Mesendoderm (in vitro differentiated cells): ENCODE data around the gene AKR7A3.

ENCODE experiments used
- DNase-seq: peaks from one replicate; pipeline ENCODE4 v3.0.0; 2013
- H2AK5ac ChIP-seq: 2 replicates; pipeline ENCODE4 v1.6.1; 2013; ENCODE audit warnings: low read length, inconsistent platforms
- H2BK120ac ChIP-seq: 2 replicates; pipeline ENCODE4 v1.6.1; 2013; ENCODE audit warnings: low read depth, mild to moderate bottlenecking, low read length, moderate library complexity, mixed read lengths
- H2BK15ac ChIP-seq: replicated peaks from 2 replicates; pipeline ENCODE4 v1.6.1; 2013; ENCODE audit warnings: low read depth, mild to moderate bottlenecking, moderate library complexity
- H2BK5ac ChIP-seq: 2 replicates; pipeline ENCODE4 v1.6.1; 2013; ENCODE audit warnings: low read length, inconsistent platforms
- H3K18ac ChIP-seq: 2 replicates; pipeline ENCODE4 v1.6.1; 2013; ENCODE audit warnings: mild to moderate bottlenecking, low read length, mixed read lengths
- H3K23ac ChIP-seq: one replicate; pipeline ENCODE4 v1.6.1; 2013; ENCODE audit warnings: low read length
- H3K27ac ChIP-seq: 2 replicates; pipeline ENCODE4 v1.5.1; 2013; ENCODE audit warnings: low read depth, mild to moderate bottlenecking, inconsistent platforms, low read length, moderate library complexity
- H3K27me3 ChIP-seq: 2 replicates; pipeline ENCODE4 v1.6.1; 2013; ENCODE audit warnings: low read length, control low read depth, mild to moderate bottlenecking, inconsistent platforms; ENCODE audit not compliant: insufficient read depth, poor library complexity
- H3K36me3 ChIP-seq: 2 replicates; pipeline ENCODE4 v1.6.1; 2013; ENCODE audit warnings: low read length, inconsistent platforms; ENCODE audit not compliant: control insufficient read depth, insufficient read depth
- H3K4ac ChIP-seq: one replicate; pipeline ENCODE4 v1.6.1; 2013; ENCODE audit warnings: low read depth, mild to moderate bottlenecking, low read length, moderate library complexity
- H3K4me1 ChIP-seq: 2 replicates; pipeline ENCODE4 v1.6.1; 2013; ENCODE audit warnings: low read depth, low read length, inconsistent platforms; ENCODE audit not compliant: control insufficient read depth
- H3K4me2 ChIP-seq: 2 replicates; pipeline ENCODE4 v1.6.1; 2013; ENCODE audit warnings: low read length
- H3K4me3 ChIP-seq: 2 replicates; pipeline ENCODE4 v1.5.1; 2013; ENCODE audit warnings: mild to moderate bottlenecking, low read length
- H3K56ac ChIP-seq: one replicate; pipeline ENCODE4 v1.6.1; 2013; ENCODE audit warnings: low read length
- H3K79me1 ChIP-seq: 2 replicates; pipeline ENCODE4 v1.6.1; 2013; ENCODE audit warnings: low read length, inconsistent platforms
- H3K79me2 ChIP-seq: 2 replicates; pipeline ENCODE4 v1.6.1; 2013; ENCODE audit warnings: mild to moderate bottlenecking, low read length; ENCODE audit not compliant: control insufficient read depth, insufficient read depth
- H3K9ac ChIP-seq: 2 replicates; pipeline ENCODE4 v1.6.1; 2013; ENCODE audit warnings: low read length, inconsistent platforms
- H4K5ac ChIP-seq: one replicate; pipeline ENCODE4 v1.6.1; 2013; ENCODE audit warnings: low read length
- H4K8ac ChIP-seq: one replicate; pipeline ENCODE4 v1.6.1; 2013; ENCODE audit warnings: low read depth, mild to moderate bottlenecking, control low read depth, low read length, moderate library complexity
- WGBS: extraction: QIAGEN DNeasy Blood & Tissue Kit; methylation state at CpG from one replicate; pipeline ENCODE4 v1.1.7; 2013; ENCODE audit warnings: low lambda C conversion rate, missing lambda C conversion rate; ENCODE audit not compliant: insufficient coverage; ENCODE audit errors: extremely low coverage; 5-methylcytosine and 5-hydroxymethylcytosine counted together

The AKR7A3 gene

GRCh38 chr1:19327736-19328135 lies 39.2 kb upstream of the AKR7A3 start:
- peaks cover 3% of the 10 kb centered on the region for H3K36me3 ChIP-seq
- no peak overlapping the region for H3K56ac ChIP-seq
- no peak overlapping the region for H2BK5ac ChIP-seq
- H2BK120ac ChIP-seq: no peak overlapping the region
- H3K27me3 ChIP-seq: no peaks in the 10 kb centered on the region
- WGBS: no CpG with 5 or more reads among the region's 9 CpGs
- H2AK5ac ChIP-seq: no peak overlapping the region
- no peaks in the 10 kb centered on the region for H3K79me2 ChIP-seq
- no peak overlapping the region for H3K4ac ChIP-seq
- H3K18ac ChIP-seq: no peak overlapping the region
- no peak overlapping the region for H3K27ac ChIP-seq
- H3K4me1 ChIP-seq: no peaks in the 10 kb centered on the region
- no peak overlapping the region for H3K4me3 ChIP-seq
- H4K5ac ChIP-seq: no peak overlapping the region
- no peak overlapping the region for H3K23ac ChIP-seq
- H3K9ac ChIP-seq: no peak overlapping the region
- no peaks in the 10 kb centered on the region for H3K79me1 ChIP-seq
- H2BK15ac ChIP-seq: no peak overlapping the region
- DNase-seq: no peak
- H4K8ac ChIP-seq: no peak overlapping the region
- H3K4me2 ChIP-seq: no peak overlapping the region

- Histone ChIP-seq H3K56ac (no peak overlapping the region), H2AK5ac (no peak overlapping the region), H3K4me3 (no peak overlapping the region), H3K4me2 (no peak overlapping the region), H3K79me1 (no peaks in the 10 kb centered on the region), H4K8ac (no peak overlapping the region), H2BK120ac (no peak overlapping the region), H3K36me3 (peaks cover 3% of the 10 kb centered on the region), H3K4ac (no peak overlapping the region), H3K27ac (no peak overlapping the region), H2BK5ac (no peak overlapping the region), H3K9ac (no peak overlapping the region), H3K27me3 (no peaks in the 10 kb centered on the region), H3K4me1 (no peaks in the 10 kb centered on the region), H3K23ac (no peak overlapping the region), H3K18ac (no peak overlapping the region), H2BK15ac (no peak overlapping the region), H3K79me2 (no peaks in the 10 kb centered on the region), H4K5ac (no peak overlapping the region)
- no CpG with 5 or more reads among the region's 16 CpGs for WGBS
- no peak for DNase-seq
Measured at GRCh38 chr1:19327301-19327700, 38.7 kb upstream of the AKR7A3 start.

DNA sequence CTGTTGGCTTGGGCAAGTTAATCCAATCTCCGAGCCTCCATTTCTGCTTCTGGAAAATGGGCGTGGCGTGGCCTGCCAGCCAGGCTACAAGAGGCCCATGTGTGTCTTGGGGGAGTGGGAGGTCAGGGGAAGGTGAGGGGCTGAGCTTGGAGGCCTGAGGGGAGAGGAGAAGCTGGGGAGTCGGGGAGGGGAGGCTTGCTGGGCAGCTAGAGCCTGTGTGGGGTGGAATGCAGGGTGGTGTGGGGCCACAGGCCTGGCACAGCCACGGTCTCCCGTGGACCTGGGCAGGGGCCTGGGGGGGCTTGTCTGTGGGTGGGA lies 38.1 kb upstream of the AKR7A3 start:
- Histone ChIP-seq H3K36me3 (peaks cover 3% of the 10 kb centered on the region), H3K4me3 (no peak overlapping the region), H3K18ac (no peak overlapping the region), H2BK120ac (no peak overlapping the region), H3K79me2 (no peaks in the 10 kb centered on the region), H3K27me3 (no peaks in the 10 kb centered on the region), H2BK15ac (no peak overlapping the region), H4K5ac (no peak overlapping the region), H2BK5ac (no peak overlapping the region), H3K4me2 (no peak overlapping the region), H3K56ac (no peak overlapping the region), H4K8ac (no peak overlapping the region), H3K4ac (no peak overlapping the region), H3K9ac (no peak overlapping the region), H3K27ac (no peak overlapping the region), H3K79me1 (no peaks in the 10 kb centered on the region), H3K4me1 (no peaks in the 10 kb centered on the region), H3K23ac (no peak overlapping the region), H2AK5ac (no peak overlapping the region)
- no CpG with 5 or more reads among the region's 6 CpGs for WGBS
- DNase-seq: no peak

DNA sequence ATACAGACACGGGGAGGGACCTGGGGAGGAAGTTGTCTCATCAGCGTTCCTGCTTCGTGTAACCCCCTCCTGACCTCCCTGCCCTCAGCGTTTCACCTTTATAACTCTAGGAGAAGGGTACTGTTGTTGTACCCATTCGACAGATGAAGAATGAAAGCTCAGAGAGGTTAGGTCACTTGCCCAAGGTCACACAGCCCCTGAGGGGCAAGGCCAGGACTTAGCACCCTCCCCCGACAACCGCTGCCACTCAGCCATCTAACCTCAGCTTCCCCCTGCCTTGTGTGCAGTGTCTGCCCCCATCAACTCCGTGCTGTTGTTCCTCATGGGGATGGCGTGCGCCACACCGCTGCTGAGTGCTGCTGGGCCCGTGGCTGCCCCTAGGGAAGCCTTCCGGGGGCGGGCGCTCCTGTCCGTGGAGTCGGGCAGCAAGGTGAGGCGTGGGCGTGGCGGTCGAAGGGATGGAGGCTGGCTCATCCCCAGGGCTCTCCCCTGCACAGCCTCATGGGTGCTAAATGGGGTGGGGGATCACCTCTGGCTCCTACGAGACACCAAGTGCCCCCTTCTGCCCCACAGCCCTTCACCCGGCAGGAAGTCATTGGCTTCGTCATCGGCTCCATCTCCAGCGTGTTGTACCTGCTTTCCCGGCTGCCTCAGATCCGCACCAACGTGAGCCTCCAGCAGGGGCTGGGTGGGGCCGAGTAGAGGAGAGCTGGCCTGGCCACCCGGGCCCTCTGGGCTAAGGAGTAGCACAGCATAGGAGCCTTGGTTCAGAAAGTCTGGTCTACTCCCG lies 37.6 kb upstream of the AKR7A3 start:
- H3K9ac ChIP-seq: no peak overlapping the region
- peaks cover 3% of the 10 kb centered on the region for H3K36me3 ChIP-seq
- no peak overlapping the region for H3K18ac ChIP-seq
- H4K8ac ChIP-seq: no peak overlapping the region
- no peak overlapping the region for H4K5ac ChIP-seq
- no peak overlapping the region for H3K4me2 ChIP-seq
- no peak overlapping the region for H2BK15ac ChIP-seq
- no peak overlapping the region for H2AK5ac ChIP-seq
- H3K79me1 ChIP-seq: no peaks in the 10 kb centered on the region
- no peak overlapping the region for H3K27ac ChIP-seq
- H3K56ac ChIP-seq: no peak overlapping the region
- no peak overlapping the region for H3K4ac ChIP-seq
- no peak for DNase-seq
- no peaks in the 10 kb centered on the region for H3K4me1 ChIP-seq
- no peaks in the 10 kb centered on the region for H3K27me3 ChIP-seq
- H2BK5ac ChIP-seq: no peak overlapping the region
- WGBS: no CpG with 5 or more reads among the region's 32 CpGs
- H3K4me3 ChIP-seq: no peak overlapping the region
- no peaks in the 10 kb centered on the region for H3K79me2 ChIP-seq
- H3K23ac ChIP-seq: no peak overlapping the region
- no peak overlapping the region for H2BK120ac ChIP-seq

GRCh38 chr1:19325368-19325957 lies 36.9 kb upstream of the AKR7A3 start:
- Histone ChIP-seq H3K9ac (no peak overlapping the region), H3K4me2 (no peak overlapping the region), H3K18ac (no peak overlapping the region), H2AK5ac (no peak overlapping the region), H3K79me1 (no peaks in the 10 kb centered on the region), H2BK15ac (no peak overlapping the region), H2BK5ac (no peak overlapping the region), H3K23ac (no peak overlapping the region), H3K4me3 (no peak overlapping the region), H3K36me3 (peaks cover 3% of the 10 kb centered on the region), H3K56ac (no peak overlapping the region), H4K8ac (no peak overlapping the region), H3K4ac (no peak overlapping the region), H3K4me1 (no peaks in the 10 kb centered on the region), H3K79me2 (no peaks in the 10 kb centered on the region), H3K27ac (no peak overlapping the region), H4K5ac (no peak overlapping the region), H3K27me3 (no peaks in the 10 kb centered on the region), H2BK120ac (no peak overlapping the region)
- no CpG with 5 or more reads among the region's 19 CpGs for WGBS
- no peak for DNase-seq

GRCh38 chr1:19324665-19324990 lies 36.1 kb upstream of the AKR7A3 start:
- no peaks in the 10 kb centered on the region for H3K79me2 ChIP-seq
- DNase-seq: no peak
- no peak overlapping the region for H3K4ac ChIP-seq
- H3K4me2 ChIP-seq: no peak overlapping the region
- WGBS: no CpG with 5 or more reads among the region's 9 CpGs
- H2BK5ac ChIP-seq: no peak overlapping the region
- no peak overlapping the region for H3K56ac ChIP-seq
- H3K4me3 ChIP-seq: no peak overlapping the region
- no peak overlapping the region for H2BK120ac ChIP-seq
- no peak overlapping the region for H3K9ac ChIP-seq
- no peak overlapping the region for H3K27ac ChIP-seq
- H3K79me1 ChIP-seq: no peaks in the 10 kb centered on the region
- no peak overlapping the region for H4K5ac ChIP-seq
- H3K36me3 ChIP-seq: peaks cover 3% of the 10 kb centered on the region
- H3K4me1 ChIP-seq: no peaks in the 10 kb centered on the region
- H3K18ac ChIP-seq: no peak overlapping the region
- H3K23ac ChIP-seq: no peak overlapping the region
- H4K8ac ChIP-seq: no peak overlapping the region
- H2AK5ac ChIP-seq: no peak overlapping the region
- no peak overlapping the region for H2BK15ac ChIP-seq
- H3K27me3 ChIP-seq: no peaks in the 10 kb centered on the region
